Stimulated activated CD8-positive, alpha-beta memory T cell treated with anti-CD3 and anti-CD28 coated beads, Interleukin-12 subunit alpha, Interleukin-12 subunit beta, amount 100 ng/mL, for 1 hour (primary cell): ENCODE data around the gene RALB.
"Not testable (repeated sequence)": the region's sequence is repeated elsewhere in the genome, so short reads cannot be mapped to it uniquely, and the experiment has no call there.

Experiments
- DNase-seq: peaks from one replicate; pipeline ENCODE4 v3.0.0-alpha.2; 2020; ENCODE audit warnings: low read depth

Gene RALB

DNA sequence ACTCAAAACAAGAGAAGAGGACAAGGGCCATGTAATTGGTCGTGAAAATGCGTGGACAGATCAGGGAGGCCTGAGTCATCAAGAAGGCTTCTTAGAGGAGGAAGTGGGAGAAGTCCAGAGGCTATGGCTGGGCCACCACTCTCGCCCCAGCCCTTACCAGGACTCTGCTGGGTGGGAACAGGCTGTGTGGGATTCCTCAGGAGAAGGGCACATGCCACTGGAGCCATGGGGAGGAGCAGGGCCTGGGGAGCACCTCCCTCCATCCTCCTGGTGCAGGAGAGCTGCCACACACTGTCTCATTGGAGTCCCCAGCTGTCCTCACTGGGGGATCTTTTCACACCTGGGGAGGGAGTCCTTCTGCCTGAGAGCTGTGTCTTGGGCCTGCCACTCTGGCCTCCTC, 9.4 kb upstream of the RALB start:
- no peak for DNase-seq

DNA sequence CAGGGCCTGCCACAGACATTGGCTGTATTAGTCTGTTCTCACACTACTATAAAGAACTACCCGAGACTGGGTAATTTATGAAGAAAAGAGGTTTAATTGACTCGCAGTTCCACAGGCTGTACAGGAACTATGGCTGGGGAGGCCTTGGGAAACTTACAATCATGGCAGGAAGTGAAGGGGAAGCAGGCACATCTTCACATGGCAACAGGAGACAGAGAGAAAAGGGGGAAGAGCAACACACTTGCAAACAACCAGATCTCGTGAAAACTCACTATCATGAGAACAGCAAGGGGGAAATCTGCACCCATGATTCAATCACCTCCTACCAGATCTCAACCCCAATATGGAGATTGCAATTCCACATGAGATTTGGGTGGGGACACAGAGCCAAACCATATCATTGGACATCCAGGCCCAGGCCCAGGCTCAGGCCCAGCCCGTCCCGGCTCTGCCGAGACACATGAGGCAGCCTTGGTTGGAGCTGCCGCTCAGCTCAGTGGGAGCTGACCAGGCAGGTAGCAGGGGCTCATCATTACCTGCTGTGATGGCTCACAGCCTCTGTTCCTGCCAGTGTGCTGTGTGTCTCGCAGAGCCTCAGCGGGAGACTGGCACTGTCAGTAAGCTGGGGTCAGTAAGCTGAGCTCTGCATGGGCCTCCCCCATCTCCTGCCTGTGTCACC, 8.6 kb upstream of the RALB start:
- no peak for DNase-seq

DNA sequence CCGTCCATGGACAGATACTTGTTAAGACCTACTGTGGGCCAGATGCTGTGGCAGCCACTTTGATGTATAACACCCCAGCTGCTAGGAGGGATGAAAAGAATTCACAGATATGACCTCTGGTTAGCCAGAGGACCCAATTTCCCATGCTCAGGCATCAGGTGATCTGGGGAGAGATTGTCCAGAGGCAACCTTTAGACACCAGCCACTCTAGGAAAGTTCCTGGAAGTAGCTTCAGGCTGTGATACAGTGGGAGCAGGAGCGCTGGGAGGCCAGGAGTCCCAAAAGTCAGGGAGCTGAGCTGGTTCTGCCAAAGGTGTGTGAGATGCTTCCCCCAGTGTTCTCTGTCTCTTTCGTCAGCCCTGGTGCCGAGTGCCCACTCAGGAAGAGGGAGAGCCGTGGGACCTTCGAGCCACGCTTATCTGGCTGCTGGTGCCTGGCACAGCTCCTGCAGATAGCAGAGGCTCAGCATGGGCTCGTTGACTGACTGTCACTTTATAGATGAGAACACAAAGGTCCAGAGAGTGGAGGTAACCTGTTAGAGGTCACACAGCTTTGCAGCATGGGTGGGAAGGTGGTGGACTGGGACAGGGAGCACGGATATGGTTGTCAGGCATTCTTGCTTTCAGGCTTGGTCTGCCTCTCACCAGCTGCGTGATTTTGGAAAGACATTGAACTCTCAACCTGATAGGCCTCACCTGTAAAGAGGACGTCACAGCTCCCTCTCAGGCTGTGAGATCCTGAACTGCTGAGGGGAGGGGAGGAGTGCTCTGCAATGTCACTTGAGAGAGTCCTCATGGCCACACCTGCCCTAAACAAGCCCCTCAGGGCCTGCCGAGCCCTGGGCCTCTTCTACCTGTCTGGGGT, 7.8 kb upstream of the RALB start:
- DNase-seq: no peak

DNA sequence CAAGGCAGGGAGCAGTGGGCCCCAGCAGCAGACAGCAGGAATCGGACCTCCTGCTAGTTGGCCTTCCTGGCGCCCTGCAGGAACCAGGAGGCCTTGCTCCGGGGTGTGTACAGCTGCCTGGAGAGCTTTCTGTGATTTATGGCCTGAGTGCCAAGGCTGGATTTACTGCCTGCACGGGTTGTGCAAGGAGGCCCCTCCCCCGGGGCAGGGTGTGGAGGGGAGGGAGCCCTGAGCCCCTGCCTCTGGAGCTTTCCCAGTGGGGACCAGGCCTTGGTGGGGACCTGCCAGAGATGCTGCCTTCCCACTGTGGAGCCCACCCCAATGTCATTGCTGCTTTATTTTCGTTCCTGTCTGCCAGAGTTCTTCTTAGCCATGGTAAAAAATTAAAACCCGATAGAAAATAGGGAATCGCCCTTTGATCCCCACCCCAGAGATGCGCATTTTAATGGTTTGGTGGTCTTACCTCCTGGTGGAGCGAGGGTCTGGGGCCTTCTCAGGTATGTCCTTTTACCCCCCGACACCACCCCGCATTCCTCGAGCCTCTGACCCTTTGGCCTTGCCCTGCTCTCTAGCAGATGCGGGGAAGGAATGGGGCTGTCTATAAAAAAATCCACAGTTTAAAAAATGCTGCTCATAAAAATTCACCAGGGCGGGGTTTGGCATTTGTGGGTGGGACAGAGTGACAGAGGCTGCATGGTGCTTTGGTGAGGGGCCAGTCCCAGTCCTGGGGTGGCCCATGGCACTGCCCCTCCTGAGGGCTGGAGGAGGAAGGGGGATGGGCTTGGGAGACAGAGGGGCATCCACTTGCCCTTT, 6.9 kb upstream of the RALB start:
- no peak for DNase-seq

DNA sequence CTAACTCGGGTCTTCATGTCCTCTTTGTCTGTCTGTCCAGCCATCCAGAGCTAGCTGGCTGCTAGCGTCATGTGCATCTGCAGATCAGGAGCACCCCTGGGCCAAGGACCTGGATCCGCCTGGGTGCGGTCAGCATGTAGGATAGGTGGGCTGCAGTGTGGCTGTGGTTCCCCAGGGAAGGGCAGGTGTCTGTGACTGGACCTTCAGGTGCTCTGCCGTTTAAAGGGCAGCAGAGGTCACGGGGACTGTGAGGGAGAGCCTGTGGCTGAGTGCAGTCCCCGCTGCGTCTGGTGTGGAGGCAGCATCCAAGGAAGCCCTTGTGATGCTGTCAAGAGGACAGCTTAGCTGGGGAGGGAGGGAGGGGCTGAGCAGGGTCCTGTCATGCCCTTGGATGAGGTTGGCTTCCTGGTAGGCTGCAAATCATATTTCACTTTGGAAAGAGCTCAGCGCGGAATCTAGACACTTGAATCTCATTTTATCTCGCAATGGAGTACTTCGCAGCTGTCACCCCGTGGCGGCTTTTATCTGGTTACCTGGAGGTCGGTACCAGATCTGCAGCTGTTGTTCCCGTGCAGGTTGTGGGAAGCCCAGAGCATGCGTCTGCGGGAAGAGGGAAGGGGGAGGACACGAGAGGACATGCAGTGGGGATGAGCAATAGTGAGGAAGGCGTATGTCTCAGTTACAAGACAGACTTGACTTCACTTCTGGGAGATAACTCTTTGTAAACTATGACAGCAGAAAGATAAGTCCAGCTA, 5.9 kb upstream of the RALB start:
- DNase-seq: no peak

DNA sequence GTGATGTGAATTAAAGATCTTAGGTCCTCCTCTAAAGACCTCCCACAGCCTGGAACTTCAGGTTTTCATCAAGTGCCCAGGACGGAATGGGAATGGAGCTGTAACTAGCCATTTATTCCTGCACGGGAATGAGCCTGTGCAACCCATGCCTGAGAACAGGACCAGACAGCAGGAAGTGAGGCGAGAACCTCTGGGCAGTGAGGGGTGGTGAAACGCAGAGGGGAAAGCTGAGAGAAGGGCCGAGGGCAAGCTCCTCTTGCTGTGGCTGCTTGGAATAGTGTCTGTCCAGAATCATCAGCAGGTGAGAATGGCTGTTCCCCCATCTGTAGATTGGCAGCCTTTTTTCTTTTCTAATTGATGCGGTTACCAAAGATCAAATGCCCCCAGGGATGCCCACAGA, 4.8 kb upstream of the RALB start:
- DNase-seq: no peak

DNA sequence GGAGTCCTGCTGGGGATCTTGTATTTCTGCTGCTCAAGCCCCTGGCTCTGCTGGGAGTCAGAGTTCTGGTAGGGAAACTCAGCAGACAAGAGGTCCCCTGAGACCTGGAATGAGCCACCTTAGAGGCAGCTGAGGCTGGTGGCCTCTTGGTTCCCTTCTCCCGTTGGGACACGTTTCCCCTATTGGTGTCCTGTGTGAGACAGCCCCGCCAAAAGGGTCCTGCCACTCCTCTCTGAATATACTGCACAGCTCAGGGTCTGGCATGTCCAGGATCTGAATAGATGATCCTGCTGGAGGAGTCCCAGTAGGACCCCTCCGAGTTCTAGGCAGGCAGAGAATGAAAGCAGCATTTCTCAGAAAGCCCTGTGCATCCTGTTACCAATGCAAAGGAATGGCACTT, 2.0 kb upstream of the RALB start:
- no peak for DNase-seq

DNA sequence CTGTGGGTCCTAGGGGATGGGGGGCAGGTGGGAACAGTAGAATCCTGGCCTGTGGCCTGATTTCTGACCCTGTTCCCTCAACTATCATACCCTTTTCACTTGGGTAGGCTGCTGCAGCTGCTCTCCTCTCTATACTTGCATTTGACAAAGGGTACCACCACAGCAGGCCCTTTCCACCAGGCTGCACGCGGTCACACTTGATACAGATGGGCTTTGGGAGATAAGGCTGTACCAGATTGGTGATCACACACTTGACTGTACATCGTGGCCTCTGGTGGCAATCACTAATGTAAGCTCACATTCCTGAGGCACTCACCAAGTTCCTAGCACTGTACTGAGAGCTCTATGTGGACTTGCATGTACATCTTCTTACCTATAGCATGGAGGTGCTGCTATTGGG, 1.6 kb upstream of the RALB start:
- DNase-seq: no peak

DNA sequence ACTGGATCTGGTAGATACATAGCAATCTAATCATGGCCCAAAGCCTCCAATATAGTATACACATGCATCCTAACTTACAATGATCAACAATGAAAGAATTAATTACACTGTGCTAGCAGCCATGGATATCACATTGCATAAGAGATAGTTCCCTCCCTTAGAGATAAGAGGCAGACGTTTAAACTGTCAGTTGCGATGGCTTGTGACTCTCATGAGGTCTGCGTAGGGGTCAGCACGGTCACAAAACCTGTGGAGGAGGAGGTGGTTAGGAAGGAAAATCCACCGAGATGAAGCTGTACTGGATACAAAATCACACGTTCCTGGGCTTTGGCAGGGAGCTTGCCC, 800 bp upstream of the RALB start:
- DNase-seq: no peak

DNA sequence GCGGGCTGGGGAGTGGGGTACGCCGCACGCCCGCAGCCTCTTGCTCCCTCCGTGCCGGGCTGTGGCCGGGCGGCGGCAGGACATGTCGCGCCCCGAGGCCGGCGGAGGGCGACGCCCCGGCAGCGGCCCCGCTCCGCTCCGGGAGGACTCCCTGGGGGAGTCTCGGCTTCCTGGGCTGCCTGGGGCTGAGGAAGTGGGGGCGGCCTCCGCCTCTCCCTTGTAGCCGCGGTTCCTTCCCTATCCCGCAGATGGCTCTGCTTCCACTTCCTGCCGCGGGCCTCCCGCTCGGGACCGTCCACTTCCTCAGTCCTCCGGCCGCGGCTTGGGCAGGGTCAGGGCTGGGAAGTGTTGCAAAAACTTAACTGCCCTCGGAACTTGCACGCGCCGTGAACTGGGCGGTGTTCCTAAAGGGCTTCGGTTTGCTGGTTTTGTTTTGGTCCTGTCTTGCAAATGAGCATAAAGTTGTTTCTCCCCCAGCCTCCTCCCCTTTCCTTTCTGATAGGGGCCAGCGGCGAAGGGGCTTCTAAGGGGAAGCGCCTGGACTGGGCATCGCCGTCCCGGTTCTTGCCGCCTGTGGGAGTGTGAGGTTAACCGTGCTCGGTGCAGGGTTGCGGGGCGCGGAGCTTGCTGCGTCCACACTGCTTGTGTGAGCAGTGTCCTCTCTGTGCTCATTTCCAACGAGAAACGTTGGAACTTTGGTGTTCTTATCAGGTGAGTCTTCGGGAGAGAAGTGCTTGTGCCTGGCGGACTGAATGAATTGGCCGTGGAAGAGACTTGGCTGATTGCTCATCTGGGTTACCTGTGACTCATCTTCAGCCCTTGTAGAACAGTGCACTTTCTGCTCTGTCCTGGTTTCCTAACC, 600 bp downstream of the RALB start:
- no peak for DNase-seq

DNA sequence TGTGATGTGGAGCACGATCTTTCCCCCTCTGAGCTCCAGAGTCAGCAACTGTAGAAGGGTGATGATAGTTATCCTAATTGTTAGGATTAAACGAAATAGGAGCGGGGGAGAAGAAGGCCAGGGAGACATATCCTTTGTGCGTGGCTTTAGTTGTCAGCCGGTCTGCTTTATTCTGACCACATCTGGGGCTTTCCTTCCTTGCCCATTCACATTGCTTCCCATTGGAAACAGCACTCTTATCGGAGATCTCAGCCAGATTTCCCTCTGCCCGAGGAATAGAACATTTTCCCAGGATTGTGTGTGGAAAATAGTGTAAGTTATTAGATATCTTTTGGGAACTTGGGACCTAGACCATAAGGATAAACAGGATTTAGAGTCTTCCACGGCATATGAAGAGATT, 1.5 kb downstream of the RALB start:
- no peak for DNase-seq

DNA sequence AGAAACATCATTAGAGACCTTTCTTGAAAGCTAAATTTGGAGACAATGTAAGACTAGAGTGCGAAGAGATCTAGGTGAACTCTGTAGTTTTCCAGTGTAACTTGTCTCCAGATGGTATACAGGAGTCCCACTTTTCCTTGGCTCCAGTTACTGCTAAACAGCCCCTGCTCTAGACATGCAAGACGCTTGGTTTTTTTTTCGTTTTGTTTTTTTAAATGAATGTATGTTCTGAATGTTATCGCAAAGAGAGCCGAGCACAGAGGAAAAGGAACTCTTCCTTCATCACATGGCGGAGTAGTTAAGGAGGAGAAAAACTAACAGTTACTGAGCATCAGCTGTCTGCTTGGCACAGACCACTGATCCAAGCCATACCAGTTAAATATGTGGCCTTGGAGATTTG, 2.4 kb downstream of the RALB start:
- DNase-seq: no peak

DNA sequence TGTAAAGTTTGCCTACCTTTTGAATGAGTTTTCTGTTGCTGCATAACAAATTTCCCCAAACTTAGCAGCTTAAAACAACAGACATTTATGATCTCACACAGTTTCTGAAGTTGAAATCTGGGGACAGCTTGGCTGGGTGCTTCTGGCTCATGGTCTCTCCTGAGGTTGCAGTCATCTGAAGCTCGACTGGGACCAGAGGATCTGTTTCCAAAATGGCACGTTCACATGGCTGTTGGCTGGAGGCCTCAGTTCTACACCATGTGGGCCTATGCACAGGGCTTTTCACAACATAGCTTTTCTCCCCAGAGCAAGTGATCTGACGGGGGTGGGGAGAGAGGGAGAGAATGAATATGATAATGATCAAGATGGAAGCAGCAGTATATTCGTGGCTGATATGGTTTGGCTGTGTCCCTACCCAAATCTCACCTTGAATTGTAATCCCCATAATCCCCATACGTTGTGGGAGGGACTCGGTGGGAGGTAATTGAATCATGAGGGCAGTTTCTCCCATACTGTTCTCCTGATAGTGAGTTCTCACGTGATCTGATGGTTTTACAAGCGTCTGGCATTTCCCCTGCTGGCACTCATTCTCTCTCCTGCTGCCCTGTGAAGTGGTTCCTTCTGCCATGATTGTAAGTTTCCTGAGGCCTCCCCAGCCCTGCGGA, 3.5 kb downstream of the RALB start:
- DNase-seq: no peak

DNA sequence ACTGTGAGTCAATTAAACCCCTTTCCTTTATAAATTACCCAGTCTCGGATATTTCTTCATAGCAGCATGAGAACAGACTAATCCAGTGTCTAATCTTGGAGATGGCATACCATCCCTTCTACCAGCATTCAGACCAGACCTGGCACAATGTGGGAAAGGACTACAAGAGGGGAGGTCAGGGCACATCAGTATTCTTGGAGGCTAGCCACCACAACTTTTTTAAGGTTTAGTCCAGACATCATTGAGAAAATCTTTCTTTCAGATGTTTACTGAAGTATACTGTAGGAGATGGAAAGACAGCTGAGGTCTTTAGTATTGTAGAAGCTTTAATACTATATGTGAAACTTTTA, 4.0 kb downstream of the RALB start:
- no peak for DNase-seq

DNA sequence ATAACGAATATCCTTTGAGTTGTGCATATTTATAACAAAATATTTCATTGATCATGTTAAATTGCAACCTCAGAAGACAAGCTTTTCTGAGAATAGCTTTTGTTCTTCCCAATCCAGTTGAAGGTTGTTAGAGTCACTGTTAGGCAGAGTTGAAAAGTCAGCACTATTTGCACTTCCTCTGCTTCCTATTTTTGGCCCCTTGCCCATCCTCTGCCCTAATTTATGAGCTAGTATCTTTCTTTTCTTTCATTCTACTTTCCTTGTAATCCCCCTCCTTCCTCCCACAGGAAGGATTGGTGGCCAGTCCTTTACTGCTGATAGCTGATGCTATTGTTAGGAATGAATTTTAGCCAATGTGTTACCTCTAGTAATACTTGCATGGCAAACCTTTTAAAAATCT, 4.9 kb downstream of the RALB start:
- no peak for DNase-seq

DNA sequence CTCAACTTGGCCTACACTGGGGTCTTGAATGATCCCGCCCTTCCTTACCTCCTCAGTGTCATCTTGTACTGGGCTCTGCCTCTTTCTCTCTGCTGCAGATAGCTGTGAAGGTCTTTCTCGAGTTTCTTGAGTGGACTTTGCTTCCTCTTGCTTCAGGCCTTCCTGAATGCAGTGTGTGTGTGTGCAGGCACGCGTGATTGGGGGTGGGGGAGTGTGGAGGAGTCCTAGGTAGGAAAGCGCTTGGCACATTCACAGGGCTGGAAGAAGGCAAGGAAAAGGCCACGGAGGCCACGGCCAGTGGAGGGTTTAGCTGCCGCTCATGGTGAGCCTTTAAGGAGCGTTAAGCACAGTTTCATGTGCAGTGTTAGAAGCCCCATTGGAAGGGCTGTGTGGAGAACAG, 5.5 kb downstream of the RALB start:
- DNase-seq: no peak

DNA sequence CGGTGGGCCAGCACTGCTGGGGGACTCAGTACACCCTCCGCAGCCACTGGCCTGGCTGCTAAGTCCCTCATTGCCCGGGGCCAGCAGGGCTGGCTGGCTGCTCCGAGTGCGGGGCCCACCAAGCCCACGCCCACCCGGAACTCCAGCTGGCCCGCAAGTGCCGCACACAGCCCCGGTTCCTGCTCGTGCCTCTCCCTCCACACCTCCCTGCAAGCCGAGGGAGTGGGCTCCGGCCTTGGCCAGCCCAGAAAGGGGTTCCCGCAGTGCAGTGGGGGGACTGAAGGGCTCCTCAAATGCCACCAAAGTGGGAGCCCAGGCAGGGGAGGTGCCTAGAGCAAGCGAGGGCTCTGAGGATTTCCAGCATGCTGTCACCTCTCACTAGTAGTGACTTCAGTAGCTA, 7.3 kb downstream of the RALB start:
- DNase-seq: not testable (repeated sequence)

DNA sequence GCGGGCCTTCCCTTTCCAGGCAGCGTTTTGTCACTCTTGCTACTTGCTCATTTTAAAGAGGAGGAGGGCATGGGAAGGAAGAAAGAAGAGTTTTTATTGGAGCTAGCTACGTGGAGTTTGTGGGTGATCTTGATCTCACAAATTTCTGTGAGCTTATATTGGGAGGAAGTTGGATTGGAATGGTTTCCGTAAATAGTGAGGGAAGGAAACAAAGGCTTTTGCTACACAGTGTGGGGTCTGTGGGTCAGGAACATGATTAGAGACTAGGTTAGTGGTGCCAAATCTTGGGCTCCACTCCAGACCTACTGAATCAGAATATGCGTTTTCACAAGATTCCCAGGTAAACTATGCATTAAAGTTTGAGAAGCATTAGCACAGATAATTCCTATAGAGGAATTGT, 8.1 kb downstream of the RALB start:
- no peak for DNase-seq

DNA sequence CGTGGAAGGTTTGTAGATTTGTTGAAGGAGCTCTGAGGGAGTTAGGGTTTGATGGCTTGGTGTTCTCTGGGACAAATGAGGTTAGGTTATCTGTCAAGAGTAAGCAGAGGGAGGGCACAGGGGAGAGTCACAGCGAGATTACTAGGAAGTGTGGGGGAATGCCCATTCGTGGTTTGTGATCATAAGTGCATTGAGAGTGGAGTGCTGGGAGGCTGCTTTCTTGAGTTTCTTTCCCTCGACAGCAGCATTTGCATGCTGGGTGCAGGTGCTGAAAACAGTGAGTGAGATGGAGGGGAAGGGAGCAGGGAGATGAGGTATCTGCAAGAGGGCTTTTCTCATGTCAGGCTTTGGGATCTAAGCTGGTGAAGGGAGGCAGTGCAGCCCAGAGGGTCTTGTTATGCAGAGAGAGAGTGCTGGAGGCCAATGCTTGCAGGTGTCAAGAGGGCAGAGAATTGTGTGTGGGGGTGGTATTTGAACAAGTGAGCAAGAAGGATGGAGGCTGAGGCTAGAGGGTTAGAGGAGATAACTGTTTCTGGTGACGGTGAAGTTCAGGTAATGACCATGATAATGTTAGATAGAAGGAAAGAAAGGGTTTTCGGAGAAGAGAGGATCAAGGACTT, 8.8 kb downstream of the RALB start:
- DNase-seq: no peak

DNA sequence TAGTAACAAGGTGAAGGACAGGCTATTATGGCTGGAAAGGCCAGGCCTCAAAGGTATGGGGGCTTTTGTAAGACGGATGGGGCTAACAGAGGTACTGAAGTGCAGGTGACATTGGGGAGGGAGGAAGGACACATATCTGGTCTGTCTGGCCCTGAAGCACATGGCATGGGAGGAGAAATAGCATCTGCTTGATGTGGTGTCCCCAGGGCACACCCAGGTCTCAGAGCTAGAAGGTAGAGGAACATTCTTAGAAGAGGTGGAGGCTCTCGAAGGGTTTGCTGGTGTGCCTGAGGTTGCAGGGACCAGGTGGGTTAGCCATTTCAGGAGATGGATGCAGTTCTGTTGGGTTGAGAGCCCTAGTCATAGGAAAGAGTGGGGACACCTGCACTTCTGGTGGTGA, 9.5 kb downstream of the RALB start:
- no peak for DNase-seq
